GM12878 (cell line): ENCODE measurements around the gene LYRM4. TPM values are rescaled to one million over a fixed set of nuclear protein-coding genes. Genes with fewer than 3 reads are reported as not detected.
"Not testable (repeated sequence)": the region's sequence is repeated elsewhere in the genome, so short reads cannot be mapped to it uniquely, and the experiment has no call there.

Experiments used
- ATAC-seq: fragments of 200-7000 bp; cut with Tn5 transposase; 3 replicates; pipeline ENCODE4 v1.9.1; 2020; ENCODE audit warnings: mild to moderate bottlenecking, moderate library complexity
- BruUV-seq: library from RNA; stranded (reverse); fragments of 400-500 nt; replicated peaks from 2 replicates; lab custom pipeline; 2021; lab: Mats Ljungman, UMichigan
- CTCF ChIA-PET: fragments of 300-600 bp; sonication (Branson Sonifier 250); formaldehyde crosslinking; extraction: SDS; loops from one replicate; lab custom pipeline; 2021; ENCODE audit warnings: inconsistent platforms; lab: Yijun Ruan, JAX
- POLR2A ChIA-PET: fragments of 350-600 bp; formaldehyde crosslinking; extraction: SDS; loops from one replicate; lab custom pipeline; 2021; ENCODE audit warnings: inconsistent platforms; lab: Charles Lee
- RAD21 ChIA-PET: fragments of 300-600 bp; sonication (Branson Sonifier 250); formaldehyde crosslinking; loops from one replicate; lab custom pipeline; 2023; ENCODE audit warnings: antibody characterized with exemption; ENCODE audit not compliant: unreplicated experiment; lab: Charles Lee
- SMC1A ChIA-PET: fragments of 300-600 bp; sonication (Branson Sonifier 250); formaldehyde crosslinking; loops from one replicate; lab custom pipeline; 2023; ENCODE audit not compliant: unreplicated experiment, uncharacterized antibody; lab: Charles Lee
- DNase-seq: peaks from one replicate; pipeline ENCODE4 v3.0.0-alpha.2; 2011; ENCODE audit warnings: low read depth, low spot score
- FAIRE-seq: peaks from 3 replicates; lab custom pipeline; 2011; peaks lifted over from hg19 to GRCh38; lab: Jason Lieb, UNC
- H2AFZ ChIP-seq: 2 replicates; pipeline ENCODE4 v1.6.0; 2011; ENCODE audit warnings: low read depth, low read length, control low read depth; ENCODE audit not compliant: control insufficient read depth
- H3K27ac ChIP-seq: 2 replicates; pipeline ENCODE4 v1.5.1; 2011; ENCODE audit warnings: control low read depth; ENCODE audit not compliant: control insufficient read depth, insufficient read depth
- H3K27me3 ChIP-seq, 2 experiments: replicated peaks in 1 of 2; 2 replicates each; pipeline versions ENCODE4 v1.6.0 to v1.6.1; 2011; ENCODE audit warnings: low read length in 1 of 2; ENCODE audit not compliant: control insufficient read depth in 2 of 2, insufficient read depth in 2 of 2
- H3K36me3 ChIP-seq, 2 experiments: 2 replicates each; pipeline ENCODE4 v1.5.1; 2011; ENCODE audit warnings: low read length in 1 of 2; ENCODE audit not compliant: control insufficient read depth in 2 of 2, insufficient read depth in 2 of 2
- H3K4me1 ChIP-seq: 2 replicates; pipeline ENCODE4 v1.6.1; 2011; ENCODE audit warnings: mild to moderate bottlenecking, low read length, moderate library complexity, mixed read lengths; ENCODE audit not compliant: control insufficient read depth, insufficient read depth
- H3K4me2 ChIP-seq: 2 replicates; pipeline ENCODE4 v1.6.0; 2011; ENCODE audit warnings: control low read depth; ENCODE audit not compliant: control insufficient read depth, insufficient read depth
- H3K4me3 ChIP-seq: fragments of 200-600 bp; sonication (generic); 2 replicates; pipeline ENCODE4 v1.5.1; 2016
- H3K79me2 ChIP-seq: 2 replicates; pipeline ENCODE4 v1.6.0; 2011; ENCODE audit warnings: low read length; ENCODE audit not compliant: control insufficient read depth, insufficient read depth
- H3K9ac ChIP-seq: 2 replicates; pipeline ENCODE4 v1.8.0; 2011; ENCODE audit warnings: low read length, control low read depth, mixed read lengths; ENCODE audit not compliant: control insufficient read depth, insufficient read depth
- H3K9me3 ChIP-seq: replicated peaks from 3 replicates; pipeline ENCODE4 v1.5.1; 2011; ENCODE audit warnings: mild to moderate bottlenecking, low read length; ENCODE audit not compliant: control insufficient read depth, insufficient read depth
- H4K20me1 ChIP-seq: 2 replicates; pipeline ENCODE4 v1.6.0; 2011; ENCODE audit not compliant: control insufficient read depth, insufficient read depth
- CEBPB ChIP-seq, 2 experiments: fragments of 150-350 bp in 1 of 2; IDR thresholded peaks; 2 replicates each; pipeline ENCODE4 v1.6.1; 2012 to 2014; ENCODE audit warnings: low read depth in 2 of 2, low read length in 2 of 2, borderline replicate concordance in 1 of 2, inconsistent platforms in 1 of 2
- CHD1 ChIP-seq: IDR thresholded peaks from 2 replicates; pipeline ENCODE4 v1.6.1; 2012; ENCODE audit warnings: low read depth, low read length, improper control_type of control experiment
- ZBTB4 ChIP-seq: fragments of 450-650 bp; formaldehyde crosslinking; IDR thresholded peaks from 2 replicates; pipeline ENCODE4 v1.4.0; 2022; ENCODE audit warnings: mild to moderate bottlenecking, moderate library complexity
- WGBS: methylation state at CpG from one replicate; pipeline ENCODE4 v1.1.6; 2016; ENCODE audit warnings: low lambda C conversion rate; ENCODE audit not compliant: insufficient replicate concordance, insufficient coverage; ENCODE audit errors: missing lambda C conversion rate; 5-methylcytosine and 5-hydroxymethylcytosine counted together
- in situ Hi-C: fragments of 300-500 bp; cut with MboI; formaldehyde crosslinking; loops from 9 replicates; pipeline ENCODE4 v1.14.3; 2018; ENCODE audit warnings: mixed read lengths
- intact Hi-C: fragments of 100-400 bp; cut with micrococcal nuclease; formaldehyde crosslinking; loops from one replicate; pipeline ENCODE4 v1.14.2; 2022; ENCODE audit not compliant: unreplicated experiment
- polyA plus RNA-seq, 11 experiments: library from polyadenylated mRNA; depleted of rRNA in 4 of 11; unstranded in 6 of 11; stranded (reverse) in 5 of 11; fragments of >200 nt; fragmentation: Nextera tagmentation in 4 of 11; fragmentation: Illumina TruSeq in 1 of 11; extraction: Ambion mirVana in 4 of 11; extraction: Trizol in 1 of 11; gene quantifications; 1 replicate in 1 of 11; 2 replicates in 10 of 11; pipeline versions ENCODE4 v1.2.1 to v1.2.3, GENCODE V29; 2011 to 2016; ENCODE audit warnings: inconsistent platforms in 2 of 11, missing spikeins in 2 of 11, low read depth in 1 of 11
- total RNA-seq, 4 experiments: library from RNA; depleted of rRNA in 3 of 4; stranded (reverse); fragments of >200 nt in 3 of 4; fragmentation: Illumina TruSeq in 1 of 4; extraction: Trizol in 1 of 4; gene quantifications; 2 replicates each; pipeline versions ENCODE4 v1.2.1 to v1.2.3, GENCODE V29; 2013 to 2021

LYRM4 gene
- total and polyA plus RNA-seq, 10 of the 15 experiments (the other 5 are each of a cell fraction or from before 2014, with no cell fraction given): 32.7 to 66.8 (median 44.0) TPM

- TF ChIP-seq ZBTB4: no peak
- TF ChIP-seq CHD1: no peak
- no peak for TF ChIP-seq CEBPB (IDR thresholded peaks at IDR 0.05; ENCODE audit: borderline replicate concordance in 1 of 2, low read depth in 2 of 2, low read length in 2 of 2)
Observed at GRCh38 chr6:5061152-5061551, 199.6 kb downstream of the LYRM4 start (continued).

- H3K27me3 ChIP-seq, ATAC-seq, CTCF ChIA-PET, H3K4me1 ChIP-seq, BruUV-seq, H3K4me3 ChIP-seq, SMC1A ChIA-PET, H3K4me2 ChIP-seq, H4K20me1 ChIP-seq, intact Hi-C loops, RAD21 ChIA-PET, in situ Hi-C loops, FAIRE-seq, H3K27ac ChIP-seq, H3K79me2 ChIP-seq, H2AFZ ChIP-seq, H3K36me3 ChIP-seq, POLR2A ChIA-PET, DNase-seq, H3K9ac ChIP-seq, H3K9me3 ChIP-seq: not testable (repeated sequence)
- 74% methylated on average over 9 of the region's 9 CpGs for WGBS
Observed at GRCh38 chr6:5060439-5060838, 200.3 kb downstream of the LYRM4 start.
